Measurements from ENCODE around the gene ZDHHC24. TPM values are rescaled to one million over a fixed set of nuclear protein-coding genes. Genes with fewer than 3 reads are reported as not detected.
A peak's percentile ranks its signal among the peaks of the same experiment; 100 is the strongest.

ZDHHC24 gene
- total and polyA plus RNA-seq, 7 experiments from 2014 or later, result 7.8 to 24.5 (median 17.9) TPM

DNA sequence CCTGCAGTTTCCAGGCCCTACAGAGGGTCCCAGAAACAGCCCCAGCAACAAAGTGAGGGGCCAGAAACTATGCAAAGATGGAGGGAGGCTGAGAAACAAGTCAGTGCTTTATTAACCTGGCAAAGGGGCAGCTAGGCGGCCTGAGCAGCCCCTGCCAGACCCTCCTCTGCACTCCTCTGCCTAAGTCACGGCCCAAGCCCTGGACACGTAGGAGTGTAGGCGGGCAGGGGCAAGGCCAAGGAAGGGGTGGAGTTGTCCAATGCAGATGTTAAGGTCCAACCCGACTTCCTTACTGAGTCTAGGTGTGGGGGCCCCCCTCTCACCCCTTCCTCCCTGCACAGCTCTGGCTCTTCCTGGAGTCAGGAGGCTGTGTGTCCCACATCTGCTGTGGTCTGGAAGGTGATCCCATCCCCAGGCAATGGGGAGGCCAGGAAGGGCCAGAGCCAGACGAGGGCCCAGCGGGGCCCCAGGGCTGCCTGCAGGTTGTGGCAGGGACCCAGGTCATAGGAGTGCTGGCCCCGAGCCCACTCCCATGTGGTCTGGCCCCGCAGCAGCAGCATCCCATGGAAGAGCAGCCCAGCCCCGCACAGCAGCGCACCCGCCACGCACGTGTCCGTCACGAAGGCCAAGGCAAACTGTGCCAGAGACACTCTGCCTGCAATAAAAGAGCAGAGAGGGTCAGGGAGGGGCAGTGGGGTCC is 6.5 kb downstream of the ZDHHC24 start:
- H3K27me3 ChIP-seq (ENCODE audit: control insufficient read depth in 2 of 2, insufficient read depth in 2 of 2, low read length in 2 of 2), result no peaks in the 10 kb centered on the region
- H3K9me3 ChIP-seq (ENCODE audit: control insufficient read depth in 2 of 3, low read length in 3 of 3), result no peaks in the 10 kb centered on the region
- Mint-ChIP-seq H3K9me3 (peaks cover 0 to 1% (median 0%) of the 10 kb centered on the region in 11 donors), H3K4me3 (no peak overlapping the region), H3K36me3 (peaks cover 8 to 32% (median 15%) of the 10 kb centered on the region in 5 donors), H3K27ac (peak overlapping the region in 2 of 9 donors; percentile 7 to 61), H3K27me3 (no peaks in the 10 kb centered on the region), H3K4me1 (peaks cover 8 to 36% (median 29%) of the 10 kb centered on the region in 7 donors)
- intact Hi-C loops (cut with micrococcal nuclease), result no loop called here
- peaks cover 0 to 53% (median 12%) of the 10 kb centered on the region in 3 experiments for H3K36me3 ChIP-seq (ENCODE audit: control insufficient read depth in 2 of 3, insufficient read depth in 3 of 3, low read length in 3 of 3)
- no peak overlapping the region for H3K4me3 ChIP-seq (ENCODE audit: low read length)
- H3K27ac ChIP-seq (ENCODE audit: low read depth, low read length), result no peak overlapping the region
- POLR2A ChIA-PET, result no interaction called here
- H3K4me1 ChIP-seq (ENCODE audit: control insufficient read depth in 2 of 2, insufficient read depth in 2 of 2, low read length in 2 of 2), result peaks cover 10 to 11% of the 10 kb centered on the region in 2 donors
- no peak for DNase-seq
- CTCF ChIA-PET, result no interaction called here
- ATAC-seq, result no peak

DNA sequence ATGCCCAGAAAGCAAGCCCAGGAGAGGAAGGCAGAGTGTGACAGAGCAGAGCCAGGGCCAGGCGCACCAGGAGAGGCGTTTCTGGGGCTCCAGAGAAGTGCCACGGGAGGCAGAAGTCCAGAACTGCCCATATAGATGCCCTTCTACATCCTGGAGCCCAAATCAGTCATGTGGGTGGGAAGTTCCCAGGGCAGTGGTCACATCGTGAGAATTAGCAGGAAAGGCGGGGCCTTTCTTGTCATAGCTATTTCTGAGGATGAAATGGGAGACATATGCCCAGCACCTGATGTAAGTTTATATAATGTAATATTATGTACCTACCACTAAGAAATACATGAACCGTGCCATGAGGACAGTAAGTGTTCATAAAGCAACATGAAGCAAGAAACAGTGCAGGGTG is 13.1 kb downstream of the ZDHHC24 start:
- peaks cover 5 to 25% (median 12%) of the 10 kb centered on the region in 5 donors for H3K36me3 Mint-ChIP-seq
- H3K36me3 ChIP-seq (ENCODE audit: control insufficient read depth in 2 of 3, insufficient read depth in 3 of 3, low read length in 3 of 3), result peaks cover 0 to 39% (median 0%) of the 10 kb centered on the region in 3 experiments
- peak overlapping the region in 3 of 9 donors; percentile 38 to 49 (median 38) for H3K27ac Mint-ChIP-seq
- DNase-seq, result no peak
- H3K27me3 Mint-ChIP-seq, result no peaks in the 10 kb centered on the region
- no peak overlapping the region for H3K27ac ChIP-seq (ENCODE audit: low read depth, low read length)
- ChIA-PET POLR2A (interaction anchor here (0.6 kb wide), 1 partner anchor 45 kb away, joined by 4 read pairs; no protein-coding TSS in a partner anchor), CTCF (interaction anchor here (0.5 to 0.8 kb wide), 2 partner anchors 128 to 1230 kb away, joined by 3 read pairs; no protein-coding TSS in a partner anchor)
- no peak overlapping the region for H3K4me3 ChIP-seq (ENCODE audit: low read length)
- intact Hi-C loops (cut with micrococcal nuclease), result no loop called here
- H3K4me1 Mint-ChIP-seq, result peaks cover 0 to 22% (median 8%) of the 10 kb centered on the region in 7 donors
- H3K9me3 ChIP-seq (ENCODE audit: control insufficient read depth in 2 of 3, low read length in 3 of 3), result no peaks in the 10 kb centered on the region
- H3K27me3 ChIP-seq (ENCODE audit: control insufficient read depth in 2 of 2, insufficient read depth in 2 of 2, low read length in 2 of 2), result no peaks in the 10 kb centered on the region
- peaks cover 0 to 2% (median 0%) of the 10 kb centered on the region in 11 donors for H3K9me3 Mint-ChIP-seq
- no peaks in the 10 kb centered on the region for H3K4me1 ChIP-seq (ENCODE audit: control insufficient read depth in 2 of 2, insufficient read depth in 2 of 2, low read length in 2 of 2)
- no peak for ATAC-seq
- no peak overlapping the region for H3K4me3 Mint-ChIP-seq

DNA sequence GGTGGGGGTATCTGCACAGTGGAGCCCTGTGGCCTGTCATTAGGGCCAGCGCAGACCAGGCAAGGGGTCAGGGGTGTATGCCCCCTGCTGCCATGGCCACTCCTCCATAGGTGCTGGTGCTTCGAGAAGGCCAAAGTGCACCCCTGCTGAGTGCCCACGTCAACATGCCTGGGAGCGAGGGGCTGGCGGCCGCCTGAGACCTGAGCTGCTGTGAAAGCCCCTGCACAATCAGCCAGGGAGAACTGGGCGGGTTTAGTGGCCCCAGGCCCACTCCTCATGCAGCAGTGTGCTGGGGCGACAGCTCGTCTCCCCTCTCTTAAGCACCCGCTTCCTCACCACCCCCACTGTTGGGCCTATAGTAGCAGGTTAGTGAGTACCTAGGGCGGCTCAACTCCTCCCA is 14.0 kb downstream of the ZDHHC24 start:
- H3K9me3 ChIP-seq (ENCODE audit: control insufficient read depth in 2 of 3, low read length in 3 of 3), result no peaks in the 10 kb centered on the region
- no peak overlapping the region for H3K27ac ChIP-seq (ENCODE audit: low read depth, low read length)
- H3K36me3 ChIP-seq (ENCODE audit: control insufficient read depth in 2 of 3, insufficient read depth in 3 of 3, low read length in 3 of 3), result peaks cover 0 to 34% (median 0%) of the 10 kb centered on the region in 3 experiments
- no peaks in the 10 kb centered on the region for H3K27me3 ChIP-seq (ENCODE audit: control insufficient read depth in 2 of 2, insufficient read depth in 2 of 2, low read length in 2 of 2)
- peaks cover 0 to 2% (median 0%) of the 10 kb centered on the region in 11 donors for H3K9me3 Mint-ChIP-seq
- ChIA-PET POLR2A (no interaction called here), CTCF (interaction anchor here (0.8 kb wide), 1 partner anchor 129 kb away, joined by 3 read pairs; no protein-coding TSS in a partner anchor)
- ATAC-seq (no peak), DNase-seq (no peak)
- H3K4me3 Mint-ChIP-seq, result no peak overlapping the region
- intact Hi-C loops (cut with micrococcal nuclease), result no loop called here
- peaks cover 4 to 25% (median 12%) of the 10 kb centered on the region in 5 donors for H3K36me3 Mint-ChIP-seq
- peak overlapping the region in 2 of 9 donors; percentile 38 to 82 for H3K27ac Mint-ChIP-seq
- H3K4me1 ChIP-seq (ENCODE audit: control insufficient read depth in 2 of 2, insufficient read depth in 2 of 2, low read length in 2 of 2), result no peaks in the 10 kb centered on the region
- H3K4me1 Mint-ChIP-seq, result peaks cover 0 to 22% (median 8%) of the 10 kb centered on the region in 7 donors
- no peak overlapping the region for H3K4me3 ChIP-seq (ENCODE audit: low read length)
- H3K27me3 Mint-ChIP-seq, result no peaks in the 10 kb centered on the region

DNA sequence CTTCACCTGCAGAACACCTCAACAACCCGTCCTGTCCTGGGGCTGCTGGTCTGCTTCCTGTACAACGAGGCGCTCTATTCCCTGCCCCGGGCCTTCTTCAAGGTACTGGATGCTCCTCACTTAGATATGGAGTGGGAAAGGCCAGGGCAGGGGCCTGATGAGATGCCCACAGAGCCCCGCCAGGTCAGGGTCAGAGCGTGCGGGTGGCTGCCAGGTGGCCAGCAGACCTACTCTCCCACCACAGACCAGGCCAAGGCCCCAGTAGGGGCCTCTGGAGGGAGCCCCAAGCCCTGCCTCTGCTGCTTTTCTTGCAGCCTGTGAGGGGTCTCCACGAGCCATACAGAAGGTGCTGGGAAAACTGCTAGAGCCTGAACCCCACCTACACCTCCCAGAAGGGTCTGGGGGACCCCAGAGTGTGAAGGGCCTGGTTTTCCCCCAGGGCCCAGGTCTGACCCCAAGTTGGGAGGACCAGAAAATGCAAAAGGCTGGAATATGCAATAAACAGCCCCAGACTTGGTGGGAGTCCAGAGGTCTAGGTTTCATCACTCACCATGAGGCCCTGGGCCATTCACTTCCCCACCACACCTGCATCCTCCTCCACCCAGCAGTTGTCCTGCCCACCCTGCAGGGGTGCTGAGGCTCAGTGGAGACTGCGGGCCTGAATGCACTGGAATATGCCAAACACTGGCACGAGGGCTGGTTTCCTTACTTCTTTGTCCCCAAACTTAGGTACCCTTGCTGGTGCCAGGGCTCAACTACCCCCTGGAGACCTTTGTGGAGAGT is 14.7 kb downstream of the ZDHHC24 start:
- H3K36me3 ChIP-seq (ENCODE audit: control insufficient read depth in 2 of 3, insufficient read depth in 3 of 3, low read length in 3 of 3), result peaks cover 0 to 29% (median 0%) of the 10 kb centered on the region in 3 experiments
- H3K9me3 Mint-ChIP-seq, result peaks cover 0 to 2% (median 0%) of the 10 kb centered on the region in 11 donors
- CTCF ChIA-PET, result no interaction called here
- H3K36me3 Mint-ChIP-seq, result peaks cover 4 to 30% (median 12%) of the 10 kb centered on the region in 5 donors
- H3K27me3 Mint-ChIP-seq, result no peaks in the 10 kb centered on the region
- H3K27ac ChIP-seq (ENCODE audit: low read depth, low read length), result no peak overlapping the region
- H3K27me3 ChIP-seq (ENCODE audit: control insufficient read depth in 2 of 2, insufficient read depth in 2 of 2, low read length in 2 of 2), result no peaks in the 10 kb centered on the region
- ATAC-seq (no peak), DNase-seq (no peak)
- intact Hi-C loops (cut with micrococcal nuclease), result no loop called here
- H3K9me3 ChIP-seq (ENCODE audit: control insufficient read depth in 2 of 3, low read length in 3 of 3), result no peaks in the 10 kb centered on the region
- no peak overlapping the region for H3K4me3 Mint-ChIP-seq
- no peak overlapping the region for H3K4me3 ChIP-seq (ENCODE audit: low read length)
- H3K4me1 Mint-ChIP-seq, result peaks cover 0 to 24% (median 8%) of the 10 kb centered on the region in 7 donors
- H3K27ac Mint-ChIP-seq, result no peak overlapping the region
- no peaks in the 10 kb centered on the region for H3K4me1 ChIP-seq (ENCODE audit: control insufficient read depth in 2 of 2, insufficient read depth in 2 of 2, low read length in 2 of 2)
- POLR2A ChIA-PET, result no interaction called here

DNA sequence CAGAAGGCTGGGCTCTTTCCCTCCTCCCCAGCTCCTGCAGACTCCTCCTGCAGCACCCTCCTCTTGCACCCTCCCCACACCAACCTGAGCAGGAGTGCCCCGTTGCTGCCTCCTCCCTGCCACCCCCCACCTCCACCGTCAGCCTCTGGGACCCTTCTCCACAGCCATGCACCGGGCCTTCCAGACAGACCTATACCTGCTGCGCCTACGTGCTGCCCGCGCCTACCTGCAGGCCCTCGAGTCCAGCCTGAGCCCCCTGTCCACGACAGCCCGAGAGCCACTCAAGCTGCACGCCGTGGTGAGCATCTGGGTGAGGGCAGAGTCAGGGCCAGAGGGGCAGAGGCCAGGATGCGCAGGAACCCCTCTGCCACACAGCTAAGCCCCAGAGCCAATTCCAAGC is 16.2 kb downstream of the ZDHHC24 start:
- H3K27me3 Mint-ChIP-seq, result no peaks in the 10 kb centered on the region
- H3K4me1 ChIP-seq (ENCODE audit: control insufficient read depth in 2 of 2, insufficient read depth in 2 of 2, low read length in 2 of 2), result no peaks in the 10 kb centered on the region
- ATAC-seq (peak; percentile 27), DNase-seq (no peak)
- CTCF ChIA-PET, result no interaction called here
- H3K4me1 Mint-ChIP-seq, result peaks cover 0 to 26% (median 4%) of the 10 kb centered on the region in 7 donors
- H3K9me3 Mint-ChIP-seq, result peaks cover 0 to 4% (median 0%) of the 10 kb centered on the region in 11 donors
- no peak overlapping the region for H3K4me3 ChIP-seq (ENCODE audit: low read length)
- no peaks in the 10 kb centered on the region for H3K27me3 ChIP-seq (ENCODE audit: control insufficient read depth in 2 of 2, insufficient read depth in 2 of 2, low read length in 2 of 2)
- no peak overlapping the region for H3K27ac ChIP-seq (ENCODE audit: low read depth, low read length)
- H3K27ac Mint-ChIP-seq, result no peak overlapping the region
- intact Hi-C loops (cut with micrococcal nuclease), result no loop called here
- peaks cover 4 to 26% (median 5%) of the 10 kb centered on the region in 5 donors for H3K36me3 Mint-ChIP-seq
- peaks cover 0 to 22% (median 0%) of the 10 kb centered on the region in 3 experiments for H3K36me3 ChIP-seq (ENCODE audit: control insufficient read depth in 2 of 3, insufficient read depth in 3 of 3, low read length in 3 of 3)
- H3K9me3 ChIP-seq (ENCODE audit: control insufficient read depth in 2 of 3, low read length in 3 of 3), result no peaks in the 10 kb centered on the region
- POLR2A ChIA-PET, result no interaction called here
- H3K4me3 Mint-ChIP-seq, result no peak overlapping the region

DNA sequence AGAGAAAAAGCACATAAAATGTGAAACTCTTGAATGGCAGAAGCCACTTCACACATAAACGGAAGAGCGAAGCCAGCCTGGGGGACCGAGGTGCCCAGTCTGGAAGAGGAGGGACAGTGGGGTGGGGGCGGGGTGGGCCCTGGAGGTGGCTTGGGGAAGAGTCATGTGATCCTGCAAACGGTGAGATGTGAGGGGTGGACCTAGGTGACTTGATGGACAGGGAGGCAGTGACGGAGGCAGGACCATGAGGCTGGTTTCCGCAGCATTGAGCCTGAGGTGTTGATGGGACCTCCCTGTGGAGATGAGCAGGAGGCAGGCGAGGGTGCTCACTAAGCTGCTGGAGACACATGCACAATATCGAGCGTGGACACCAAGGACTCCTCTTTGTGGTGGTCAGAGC is 16.8 kb downstream of the ZDHHC24 start:
- Histone ChIP-seq H3K4me1 (ENCODE audit: control insufficient read depth in 2 of 2, insufficient read depth in 2 of 2, low read length in 2 of 2) (no peaks in the 10 kb centered on the region), H3K9me3 (ENCODE audit: control insufficient read depth in 2 of 3, low read length in 3 of 3) (no peaks in the 10 kb centered on the region), H3K4me3 (ENCODE audit: low read length) (no peak overlapping the region), H3K27ac (ENCODE audit: low read depth, low read length) (no peak overlapping the region), H3K27me3 (ENCODE audit: control insufficient read depth in 2 of 2, insufficient read depth in 2 of 2, low read length in 2 of 2) (no peaks in the 10 kb centered on the region), H3K36me3 (ENCODE audit: control insufficient read depth in 2 of 3, insufficient read depth in 3 of 3, low read length in 3 of 3) (peaks cover 0 to 22% (median 0%) of the 10 kb centered on the region in 3 experiments)
- DNase-seq (no peak), ATAC-seq (no peak)
- intact Hi-C loops (cut with micrococcal nuclease), result no loop called here
- H3K9me3 Mint-ChIP-seq, result peaks cover 0 to 3% (median 0%) of the 10 kb centered on the region in 11 donors
- no peaks in the 10 kb centered on the region for H3K27me3 Mint-ChIP-seq
- peaks cover 0 to 26% (median 4%) of the 10 kb centered on the region in 7 donors for H3K4me1 Mint-ChIP-seq
- H3K4me3 Mint-ChIP-seq, result no peak overlapping the region
- H3K36me3 Mint-ChIP-seq, result peaks cover 4 to 30% (median 5%) of the 10 kb centered on the region in 5 donors
- peak overlapping the region in 1 of 9 donors; percentile 52 for H3K27ac Mint-ChIP-seq
- ChIA-PET CTCF (no interaction called here), POLR2A (no interaction called here)
